ENCODE data around the gene FUT1.

- TF ChIP-seq TAF1 (conservative IDR thresholded peaks at IDR 0.05) (no peak), CTCF (IDR thresholded peaks at IDR 0.05; ENCODE audit: low read depth, low read length, missing input control) (no peak), RAD21 (IDR thresholded peaks at IDR 0.05) (no peak), YY1 (IDR thresholded peaks at IDR 0.05) (no peak), MAX (IDR thresholded peaks at IDR 0.05) (no peak)
These were observed 47.0 kb downstream of the FUT1 start for GRCh38 chr19:48705431-48705830.

Measured in liver (tissue), 3 donors.